Endothelial cell (in vitro differentiated cells): ENCODE measurements around the gene RAB1A. TPM values are rescaled to one million over a fixed set of nuclear protein-coding genes. Genes with fewer than 3 reads are reported as not detected.
A peak's percentile ranks its signal among the peaks of the same experiment; 100 is the strongest.
"Not testable (repeated sequence)": the region's sequence is repeated elsewhere in the genome, so short reads cannot be mapped to it uniquely, and the experiment has no call there.

Source experiments
- DNase-seq: peaks from one replicate; pipeline ENCODE4 v3.0.0; 2021; ENCODE audit warnings: low spot score
- H3K27ac Mint-ChIP-seq: one replicate; pipeline ENCODE4 v1.8.0; 2021; ENCODE audit warnings: mixed read lengths, inconsistent platforms; ENCODE audit not compliant: unreplicated experiment
- H3K27me3 Mint-ChIP-seq: one replicate; pipeline ENCODE4 v1.8.0; 2021; ENCODE audit warnings: mild to moderate bottlenecking, moderate library complexity, mixed read lengths, inconsistent platforms; ENCODE audit not compliant: unreplicated experiment
- H3K36me3 Mint-ChIP-seq: one replicate; pipeline ENCODE4 v1.8.0; 2021; ENCODE audit warnings: mild to moderate bottlenecking, low read depth, mixed read lengths, inconsistent platforms; ENCODE audit not compliant: unreplicated experiment
- H3K4me1 Mint-ChIP-seq: one replicate; pipeline ENCODE4 v1.8.0; 2021; ENCODE audit warnings: mild to moderate bottlenecking, mixed read lengths, inconsistent platforms; ENCODE audit not compliant: unreplicated experiment
- H3K4me3 Mint-ChIP-seq: one replicate; pipeline ENCODE4 v1.8.0; 2021; ENCODE audit warnings: mild to moderate bottlenecking, mixed read lengths, inconsistent platforms; ENCODE audit not compliant: unreplicated experiment
- H3K9me3 Mint-ChIP-seq: one replicate; pipeline ENCODE4 v1.8.0; 2021; ENCODE audit warnings: mixed read lengths, inconsistent platforms; ENCODE audit not compliant: unreplicated experiment
- CTCF ChIP-seq: fragments of 200-600 bp; sonication (generic); IDR thresholded peaks from one replicate; pipeline ENCODE4 v1.5.0; 2021; ENCODE audit warnings: antibody characterized with exemption; ENCODE audit not compliant: unreplicated experiment
- long read RNA-seq: library from polyadenylated mRNA; unstranded; transcript quantifications from one replicate; pipeline ENCODE4 v2.0.0, GENCODE V29; 2020; ENCODE audit not compliant: unreplicated experiment
- total RNA-seq: library from RNA; stranded (reverse); fragmentation: NEBNext Ultra II Directional; extraction: Animal tissue kit (Norgen Biotek cat#: 25700); gene quantifications from one replicate; pipeline ENCODE4 v1.2.1, GENCODE V29; 2021; ENCODE audit not compliant: unreplicated experiment

The RAB1A gene
- 160 TPM for total RNA-seq
- long read RNA-seq, transcript RAB1A-203 (6 exons, 2,447 nt), result major isoform, 111 of 116 reads
- long read RNA-seq, partial matches to known transcripts, result 2 of 116 reads
- long read RNA-seq, other reads (novel, unspliced or antisense), result 3 of 116 reads

GRCh38 chr2:65129826-65130663 is at the start of gene RAB1A:
RAB1A (minus strand) TSS chr2:65130106; CDS start chr2:65129915, 191 bp downstream.
- peak within 1 kb of the TSS; percentile 99 for H3K27ac Mint-ChIP-seq

GRCh38 chr2:65177751-65178442 is 48.0 kb upstream of the RAB1A start:
- H3K4me1 Mint-ChIP-seq, result no peaks in the 10 kb centered on the region
- peaks cover 3% of the 10 kb centered on the region for H3K27me3 Mint-ChIP-seq
- no peaks in the 10 kb centered on the region for H3K9me3 Mint-ChIP-seq
- H3K36me3 Mint-ChIP-seq, result no peaks in the 10 kb centered on the region
- H3K4me3 Mint-ChIP-seq, result no peak overlapping the region
- TF ChIP-seq CTCF, result no peak
- DNase-seq, result no peak
- H3K27ac Mint-ChIP-seq, result no peak overlapping the region

More at GRCh38 chr2:65129826-65130663, at the start of gene RAB1A:
- Mint-ChIP-seq H3K27me3 (peaks cover 21% of the 10 kb centered on the region), H3K4me3 (peak within 1 kb of the TSS; percentile 100), H3K9me3 (no peaks in the 10 kb centered on the region), H3K36me3 (peaks cover 4% of the 10 kb centered on the region), H3K4me1 (peaks cover 22% of the 10 kb centered on the region)
- DNase-seq, result peak; percentile 100
- TF ChIP-seq CTCF, result no peak

GRCh38 chr2:65175894-65176530 is 46.1 kb upstream of the RAB1A start:
- no peaks in the 10 kb centered on the region for H3K4me1 Mint-ChIP-seq
- H3K4me3 Mint-ChIP-seq, result no peak overlapping the region
- no peak for TF ChIP-seq CTCF

GRCh38 chr2:65174031-65174430 is 44.1 kb upstream of the RAB1A start:
- not testable (repeated sequence) for H3K9me3 Mint-ChIP-seq, H3K4me3 Mint-ChIP-seq, H3K36me3 Mint-ChIP-seq, H3K27ac Mint-ChIP-seq, DNase-seq, H3K27me3 Mint-ChIP-seq, H3K4me1 Mint-ChIP-seq

More at GRCh38 chr2:65175894-65176530, 46.1 kb upstream of the RAB1A start:
- no peak for DNase-seq
- Mint-ChIP-seq H3K27ac (no peak overlapping the region), H3K9me3 (no peaks in the 10 kb centered on the region), H3K36me3 (no peaks in the 10 kb centered on the region), H3K27me3 (peaks cover 3% of the 10 kb centered on the region)

GRCh38 chr2:65172994-65173790 is 43.3 kb upstream of the RAB1A start:
- Mint-ChIP-seq H3K4me1 (no peaks in the 10 kb centered on the region), H3K4me3 (no peak overlapping the region), H3K27ac (no peak overlapping the region), H3K27me3 (no peaks in the 10 kb centered on the region), H3K9me3 (no peaks in the 10 kb centered on the region), H3K36me3 (no peaks in the 10 kb centered on the region)
- DNase-seq, result no peak
- no peak for TF ChIP-seq CTCF

GRCh38 chr2:65170611-65171477 is 40.9 kb upstream of the RAB1A start:
- not testable (repeated sequence) for H3K4me3 Mint-ChIP-seq, H3K27ac Mint-ChIP-seq, H3K4me1 Mint-ChIP-seq, H3K27me3 Mint-ChIP-seq, DNase-seq, H3K9me3 Mint-ChIP-seq, H3K36me3 Mint-ChIP-seq
